ENCODE data around the gene CD22. TPM values are rescaled to one million over a fixed set of nuclear protein-coding genes. Genes with fewer than 3 reads are reported as not detected.
"Not testable (repeated sequence)": the region's sequence is repeated elsewhere in the genome, so short reads cannot be mapped to it uniquely, and the experiment has no call there.

Gene CD22
- total RNA-seq, 1 donor from 2014 or later, result 19.1 TPM

DNA sequence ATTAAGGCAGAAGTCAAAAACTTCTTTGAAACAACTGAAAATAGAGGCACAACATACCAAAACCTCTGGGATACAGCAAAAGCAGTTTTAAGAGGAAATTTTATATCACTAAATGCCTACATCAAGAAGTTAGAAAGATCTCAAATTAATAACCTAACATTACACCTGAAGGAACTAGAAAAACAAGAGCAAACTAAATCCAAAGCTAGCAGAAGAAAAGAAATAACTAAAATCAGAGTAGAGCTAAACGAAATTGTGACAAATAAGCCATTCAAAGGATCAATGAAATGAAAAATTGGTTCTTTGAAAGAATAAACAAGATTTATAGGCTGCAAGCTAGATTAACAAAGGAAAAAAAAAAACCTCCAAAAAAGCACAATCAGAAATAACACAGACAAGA, 39.4 kb downstream of the CD22 start:
- H3K36me3 ChIP-seq, result no peaks in the 10 kb centered on the region
- intact Hi-C loops (cut with DNase I), result no loop called here

DNA sequence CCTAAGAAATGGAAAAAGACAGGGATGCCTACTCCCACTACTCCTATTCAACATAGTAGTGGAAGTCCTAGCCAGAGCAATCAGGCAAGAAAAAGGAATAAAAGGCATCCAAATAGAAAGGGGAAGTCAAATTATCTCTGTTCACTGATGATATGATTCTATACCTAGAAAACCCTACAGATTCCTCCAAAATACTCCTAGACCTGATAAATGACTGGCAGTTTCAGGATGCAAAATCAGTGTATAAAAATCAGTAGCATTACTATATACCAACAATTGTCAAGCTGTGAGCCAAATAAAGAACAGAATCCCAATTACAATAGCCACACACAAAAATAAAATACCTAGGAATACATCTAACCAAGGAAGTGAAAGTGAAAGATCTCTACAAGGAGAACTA, 40.5 kb downstream of the CD22 start:
- Histone ChIP-seq H3K27me3 (ENCODE audit: low read depth) (peaks cover 11% of the 10 kb centered on the region), H3K36me3 (no peaks in the 10 kb centered on the region), H3K4me1 (no peaks in the 10 kb centered on the region), H3K4me3 (no peak overlapping the region), H3K27ac (no peak overlapping the region), H3K9me3 (no peaks in the 10 kb centered on the region)
- DNase-seq (no peak), ATAC-seq (no peak)
- intact Hi-C loops (cut with DNase I), result no loop called here
- TF ChIP-seq CTCF (IDR thresholded peaks at IDR 0.05), result no peak

More for the DNA sequence above, 39.4 kb downstream of the CD22 start:
- H3K9me3 ChIP-seq, result no peaks in the 10 kb centered on the region
- H3K27ac ChIP-seq, result no peak overlapping the region
- no peaks in the 10 kb centered on the region for H3K4me1 ChIP-seq
- H3K4me3 ChIP-seq, result no peak overlapping the region
- ATAC-seq, result no peak
- H3K27me3 ChIP-seq (ENCODE audit: low read depth), result peaks cover 11% of the 10 kb centered on the region
- no peak for TF ChIP-seq CTCF (IDR thresholded peaks at IDR 0.05)
- no peak for DNase-seq

DNA sequence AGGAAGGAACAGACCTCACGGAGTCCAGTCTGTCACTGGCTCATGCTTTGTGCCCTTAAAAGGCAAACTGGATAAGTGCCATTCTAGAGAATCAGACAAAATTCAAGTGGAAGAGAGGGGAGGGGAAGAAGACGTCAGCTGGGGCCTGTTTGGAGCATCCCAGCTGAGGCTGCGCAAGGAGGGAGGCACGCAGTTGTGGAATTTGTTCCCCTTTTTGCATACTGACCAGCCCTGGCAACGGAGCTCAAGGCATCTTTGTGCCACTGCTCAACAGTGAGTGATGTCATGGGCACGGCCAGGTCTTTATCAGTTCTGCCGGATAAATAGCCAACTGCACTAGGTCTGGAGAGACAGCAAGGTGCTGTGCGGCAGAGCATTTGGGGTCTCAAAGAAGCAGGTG, 41.7 kb downstream of the CD22 start, which contains the start of gene GPR42:
TSS of gene GPR42 (plus strand) at position 347 of the 400 bp plus-strand sequence. CDS start 292 bp downstream, outside the sequence.
- Histone ChIP-seq H3K9me3 (no peaks in the 10 kb centered on the region), H3K4me1 (no peaks in the 10 kb centered on the region), H3K36me3 (no peaks in the 10 kb centered on the region), H3K27ac (no peak within 1 kb of the TSS), H3K27me3 (ENCODE audit: low read depth) (peaks cover 2% of the 10 kb centered on the region), H3K4me3 (no peak within 1 kb of the TSS)
- no peak for DNase-seq
- intact Hi-C loops (cut with DNase I), result no loop called here
- no peak for ATAC-seq
- TF ChIP-seq CTCF (IDR thresholded peaks at IDR 0.05), result no peak

GRCh38 chr19:35373492-35373891, 44.5 kb downstream of the CD22 start:
- ATAC-seq (no peak), DNase-seq (no peak)
- Histone ChIP-seq H3K9me3 (no peaks in the 10 kb centered on the region), H3K27ac (no peak overlapping the region), H3K27me3 (ENCODE audit: low read depth) (no peaks in the 10 kb centered on the region), H3K36me3 (no peaks in the 10 kb centered on the region), H3K4me1 (no peaks in the 10 kb centered on the region), H3K4me3 (no peak overlapping the region)
- no peak for TF ChIP-seq CTCF (IDR thresholded peaks at IDR 0.05)
- intact Hi-C loops (cut with DNase I), result no loop called here

DNA sequence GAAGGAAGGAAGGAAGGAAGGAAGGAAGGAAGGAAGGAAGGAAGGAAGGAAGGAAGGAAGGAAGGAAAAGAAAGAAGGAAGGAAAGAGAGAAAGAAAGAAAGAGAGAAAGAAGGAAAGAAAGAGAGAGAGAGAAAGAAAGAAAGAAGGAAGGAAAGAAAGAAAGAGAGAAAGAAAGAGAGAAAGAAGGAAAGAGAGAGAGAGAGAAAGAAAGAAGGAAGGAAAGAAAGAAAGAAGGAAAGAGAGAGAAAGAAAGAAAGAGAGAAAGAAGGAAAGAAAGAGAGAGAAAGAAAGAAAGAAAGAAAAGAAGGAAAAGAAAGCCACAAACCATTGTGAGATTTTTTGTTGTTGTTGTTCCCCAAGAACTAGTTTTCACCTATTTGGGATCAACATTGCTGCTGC, 45.0 kb downstream of the CD22 start:
- H3K9me3 ChIP-seq; ATAC-seq; H3K4me1 ChIP-seq; H3K27me3 ChIP-seq (ENCODE audit: low read depth); H3K36me3 ChIP-seq; H3K4me3 ChIP-seq; DNase-seq; H3K27ac ChIP-seq; intact Hi-C loops (cut with DNase I): not testable (repeated sequence)

DNA sequence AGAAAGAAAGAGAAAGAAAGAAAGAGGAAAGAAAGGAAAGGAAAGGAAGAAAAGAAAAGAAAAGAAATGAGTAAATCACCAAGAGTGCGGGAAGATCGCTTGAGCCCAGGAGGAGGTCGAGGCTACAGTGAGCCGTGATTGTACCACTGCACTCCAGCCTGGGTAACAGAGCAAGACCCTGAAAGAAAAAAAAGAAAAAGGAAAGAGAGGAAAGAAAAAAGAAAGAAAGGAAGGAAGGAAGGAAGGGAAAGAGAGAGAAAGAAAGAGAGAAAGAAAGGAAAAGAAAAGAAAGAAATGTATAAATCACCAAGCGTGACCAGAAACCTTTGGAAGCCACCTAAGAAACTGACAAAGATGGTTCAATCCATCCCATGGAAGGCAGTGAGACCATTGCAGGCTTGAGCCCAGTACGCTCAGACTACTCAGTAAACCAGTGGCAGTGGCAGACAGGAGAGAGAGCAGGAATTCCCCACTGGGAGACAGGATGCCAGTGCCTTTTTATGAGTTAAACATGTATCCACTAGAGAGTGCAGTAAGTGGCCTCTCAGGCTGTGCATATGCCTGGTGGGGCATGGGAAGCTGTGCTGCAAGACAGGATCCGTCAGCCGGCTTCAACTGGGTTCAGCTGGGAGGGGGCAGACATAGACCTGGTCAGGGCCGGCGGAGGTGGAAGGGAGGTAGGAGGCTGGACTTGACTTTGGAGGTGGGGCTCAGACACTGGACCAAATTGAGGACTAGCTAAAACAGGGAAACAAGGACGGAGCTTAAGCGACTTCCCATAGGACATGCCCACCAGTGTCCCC, 46.7 kb downstream of the CD22 start:
- Histone ChIP-seq H3K27me3 (ENCODE audit: low read depth) (no peaks in the 10 kb centered on the region), H3K9me3 (no peaks in the 10 kb centered on the region), H3K4me3 (no peak overlapping the region), H3K27ac (no peak overlapping the region), H3K36me3 (no peaks in the 10 kb centered on the region), H3K4me1 (no peaks in the 10 kb centered on the region)
- DNase-seq (no peak), ATAC-seq (peak; percentile 40 to 50)
- no peak for TF ChIP-seq CTCF (IDR thresholded peaks at IDR 0.05)
- intact Hi-C loops (cut with DNase I), result no loop called here

Data from lower lobe of right lung (tissue), 2 donors.